Ramos (cell line): Measurements from ENCODE around the gene MAGOH.
"Not testable (repeated sequence)": the region's sequence is repeated elsewhere in the genome, so short reads cannot be mapped to it uniquely, and the experiment has no call there.

ENCODE experiments used
- in situ Hi-C: fragments of 300-500 bp; cut with MboI; formaldehyde crosslinking; loops from one replicate; pipeline ENCODE4 v1.14.3; 2022; ENCODE audit warnings: low sequenced_read_pairs; ENCODE audit not compliant: unreplicated experiment

MAGOH gene

DNA sequence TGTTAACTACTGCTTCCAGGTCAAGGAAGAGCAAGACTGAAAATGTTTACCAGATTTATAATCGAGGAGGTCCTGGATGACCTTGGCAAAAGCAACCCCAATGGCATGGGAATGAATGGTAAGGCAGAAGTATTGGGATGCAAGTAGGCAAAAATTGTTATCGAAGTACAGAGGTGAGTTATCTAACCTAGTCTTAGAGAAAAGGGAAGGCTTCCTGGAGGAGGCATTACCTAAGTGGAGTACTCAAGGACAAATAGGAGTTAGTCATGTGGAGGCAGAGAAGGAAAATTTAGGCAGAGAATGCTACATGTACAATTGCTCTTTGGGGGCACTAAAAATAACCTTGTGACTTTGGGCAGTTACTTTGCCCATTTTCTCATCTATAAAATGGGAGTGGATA is 3.5 kb upstream of the MAGOH start:
- in situ Hi-C loops = no loop called here

DNA sequence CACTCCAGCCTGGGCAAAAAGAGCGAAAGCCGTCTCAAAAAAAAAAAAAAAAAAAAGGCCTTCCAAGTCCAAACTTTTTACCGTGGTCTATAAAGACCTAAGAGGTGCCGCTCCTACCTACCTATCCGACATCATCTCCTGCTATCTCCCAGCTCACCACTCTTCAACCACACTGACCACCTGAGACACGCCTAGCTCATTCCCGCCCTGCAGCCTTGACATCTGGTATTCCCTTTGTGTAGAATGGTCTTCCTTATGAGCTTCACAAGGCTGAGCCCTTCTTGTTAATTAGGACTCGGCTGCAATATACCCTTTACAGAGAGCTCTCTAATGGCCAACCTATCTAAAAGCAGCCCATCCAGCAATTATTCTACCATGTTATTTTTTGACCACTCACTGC is 680 bp downstream of the MAGOH start:
- in situ Hi-C loops = no loop called here

DNA sequence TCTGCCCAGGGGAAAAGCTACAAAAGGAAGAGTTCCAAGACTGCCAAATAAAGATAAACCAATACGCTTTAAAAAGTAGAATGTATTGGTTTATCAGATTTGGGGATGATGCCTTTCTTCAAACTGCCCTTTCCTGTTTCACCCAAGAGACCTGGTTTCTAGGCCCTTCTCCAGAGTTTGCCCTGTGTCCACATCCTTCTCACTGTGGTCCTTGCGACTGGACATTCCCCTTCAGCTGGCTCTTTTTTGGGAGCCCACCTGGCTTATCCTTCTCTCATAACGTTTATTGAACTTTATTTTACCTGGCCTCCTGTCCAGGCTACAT is 17.4 kb downstream of the MAGOH start:
- in situ Hi-C loops = no loop called here

DNA sequence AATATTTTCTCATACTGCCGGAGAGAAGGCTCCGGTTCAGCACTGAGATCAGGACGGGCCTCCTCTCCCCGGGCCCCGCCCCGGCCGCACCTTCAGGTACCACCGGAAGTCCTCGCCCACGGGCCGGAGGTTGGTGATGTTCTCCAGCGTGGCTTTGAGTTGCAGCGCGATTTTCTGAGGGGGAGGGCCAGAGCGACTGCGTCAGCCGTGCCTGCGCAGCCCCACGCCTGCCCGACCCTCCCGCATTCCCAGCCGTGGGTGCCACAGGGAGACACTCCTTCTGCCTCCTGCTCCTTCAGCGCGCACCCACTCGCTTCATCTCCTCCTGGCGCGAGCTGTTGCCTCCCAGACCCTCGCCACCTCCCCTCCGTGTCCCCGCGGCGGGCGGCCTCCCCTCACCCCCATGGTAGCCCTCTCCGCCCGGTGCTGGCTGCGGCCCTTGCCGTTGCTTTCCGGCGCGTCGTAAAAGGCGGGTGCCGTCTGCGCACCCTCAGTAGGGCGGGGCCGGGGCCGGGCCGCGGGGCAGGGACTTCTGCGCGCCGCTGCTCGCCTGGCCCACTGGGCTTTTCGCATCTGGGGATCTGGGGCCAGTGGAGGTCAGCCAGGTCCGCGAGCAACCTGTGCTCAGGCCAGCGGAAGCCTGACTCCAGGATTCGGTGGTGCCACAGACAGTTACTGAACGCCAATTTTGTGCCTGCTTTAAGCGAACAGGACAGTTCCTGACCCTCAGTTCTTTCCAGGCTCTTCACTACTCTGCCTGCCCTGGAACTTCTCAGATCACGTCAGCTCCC is 18.0 kb downstream of the MAGOH start, which contains the start of gene CZIB:
Gene CZIB (minus strand): TSS at position 464 of the 791 bp plus-strand sequence. CDS start 59 bp downstream, at position 405.
- in situ Hi-C loops = no loop called here

DNA sequence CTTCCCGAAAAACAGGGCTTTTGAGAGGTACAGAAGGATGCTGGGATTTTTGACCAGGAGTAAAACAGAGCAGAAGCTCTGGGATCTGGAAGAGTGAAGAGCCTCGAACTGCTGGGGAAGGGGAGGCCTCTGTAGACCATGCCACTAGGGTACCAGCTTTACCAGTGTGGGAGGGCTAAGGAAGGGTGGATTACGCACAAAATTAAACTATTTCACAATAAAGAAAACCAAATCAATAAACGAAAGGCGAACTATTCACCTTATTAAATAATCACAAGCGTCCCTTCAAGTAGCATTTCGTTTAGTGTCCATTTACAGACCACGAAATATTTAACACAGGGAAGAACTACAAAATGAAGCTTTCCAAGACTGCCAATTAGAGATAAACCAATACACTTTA is 18.6 kb downstream of the MAGOH start:
- in situ Hi-C loops = no loop called here

DNA sequence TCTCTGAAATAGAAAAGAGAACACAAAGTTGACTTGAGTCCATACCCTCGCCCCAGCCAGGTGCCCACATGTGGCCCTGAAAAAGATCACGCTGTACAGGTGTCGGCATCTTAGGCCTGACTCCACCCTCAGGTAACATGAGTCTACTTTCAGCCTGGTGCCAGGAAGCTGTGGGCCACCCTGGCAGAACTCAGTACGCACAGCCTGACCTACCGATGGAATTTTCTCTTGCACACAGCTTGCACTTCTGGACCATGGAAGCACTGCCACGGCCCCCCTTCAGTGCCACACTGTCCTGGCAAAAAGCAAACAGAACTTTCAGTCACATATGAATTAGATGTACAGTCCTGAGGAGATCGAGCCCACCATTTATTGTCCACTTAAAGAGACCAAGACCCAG is 20.1 kb downstream of the MAGOH start:
- in situ Hi-C loops = no loop called here

DNA sequence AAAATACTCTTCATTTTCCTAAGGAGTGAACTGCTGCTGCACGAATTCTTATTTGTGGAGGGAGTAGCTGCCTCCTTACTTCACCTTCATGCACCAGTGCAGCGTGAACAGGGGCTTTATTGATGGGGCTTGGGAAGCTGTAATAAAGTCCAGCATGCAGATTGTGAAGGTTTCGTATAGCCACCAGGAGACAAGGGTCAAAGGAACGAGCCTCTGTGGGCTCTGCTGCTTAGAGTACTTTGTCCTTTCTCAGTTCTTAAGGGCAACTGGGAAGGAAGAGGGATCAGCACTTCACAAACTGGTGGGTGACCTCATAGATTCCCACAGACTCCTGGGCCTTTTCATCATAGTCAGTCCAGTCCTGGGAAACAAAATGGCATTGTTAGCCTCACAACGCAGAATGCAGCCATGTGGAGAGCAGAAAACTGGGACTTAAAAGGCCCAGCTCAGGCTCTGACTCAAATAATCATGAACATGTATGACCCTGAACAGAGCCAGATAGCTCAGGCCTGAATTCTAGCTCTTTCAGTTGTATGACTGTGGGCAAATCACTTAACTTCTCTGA is 23.9 kb downstream of the MAGOH start:
- in situ Hi-C loops = no loop called here

DNA sequence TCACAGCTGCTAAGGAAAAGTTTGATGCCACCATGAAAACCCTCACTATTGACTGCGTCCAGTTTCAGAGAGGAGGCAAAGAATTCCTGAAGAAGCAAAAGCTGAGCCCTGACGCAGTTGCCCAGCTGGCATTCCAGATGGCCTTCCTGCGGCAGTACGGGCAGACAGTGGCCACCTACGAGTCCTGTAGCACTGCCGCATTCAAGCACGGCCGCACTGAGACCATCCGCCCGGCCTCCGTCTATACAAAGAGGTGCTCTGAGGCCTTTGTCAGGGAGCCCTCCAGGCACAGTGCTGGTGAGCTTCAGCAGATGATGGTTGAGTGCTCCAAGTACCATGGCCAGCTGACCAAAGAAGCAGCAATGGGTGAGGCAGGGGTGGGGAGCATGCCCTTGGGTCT is 27.4 kb downstream of the MAGOH start:
- in situ Hi-C loops = no loop called here

DNA sequence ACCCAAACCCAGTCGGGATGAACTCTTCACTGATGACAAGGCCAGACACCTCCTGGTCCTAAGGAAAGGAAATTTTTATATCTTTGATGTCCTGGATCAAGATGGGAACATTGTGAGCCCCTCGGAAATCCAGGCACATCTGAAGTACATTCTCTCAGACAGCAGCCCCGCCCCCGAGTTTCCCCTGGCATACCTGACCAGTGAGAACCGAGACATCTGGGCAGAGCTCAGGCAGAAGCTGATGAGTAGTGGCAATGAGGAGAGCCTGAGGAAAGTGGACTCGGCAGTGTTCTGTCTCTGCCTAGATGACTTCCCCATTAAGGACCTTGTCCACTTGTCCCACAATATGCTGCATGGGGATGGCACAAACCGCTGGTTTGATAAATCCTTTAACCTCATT is 28.0 kb downstream of the MAGOH start:
- in situ Hi-C loops = no loop called here

DNA sequence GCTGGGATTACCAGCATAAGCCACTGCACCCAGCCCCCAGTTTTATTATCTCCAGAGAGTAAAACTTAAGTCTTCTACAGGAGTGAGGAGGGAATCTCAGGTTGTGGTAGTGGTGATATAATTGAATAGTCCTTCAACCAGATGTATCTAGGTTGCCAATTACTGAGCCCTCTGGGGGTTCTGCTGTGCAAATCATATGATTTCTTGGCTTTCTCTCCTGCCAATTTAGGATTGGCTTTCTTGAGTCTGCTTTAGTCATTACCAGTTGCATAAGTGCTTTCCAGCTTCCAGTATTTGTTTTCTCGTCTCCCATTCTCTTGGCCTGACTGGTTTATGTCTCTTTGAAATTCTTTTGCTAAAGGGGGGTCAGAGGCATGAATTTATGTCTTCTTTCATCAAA is 30.6 kb downstream of the MAGOH start:
- in situ Hi-C loops = no loop called here

DNA sequence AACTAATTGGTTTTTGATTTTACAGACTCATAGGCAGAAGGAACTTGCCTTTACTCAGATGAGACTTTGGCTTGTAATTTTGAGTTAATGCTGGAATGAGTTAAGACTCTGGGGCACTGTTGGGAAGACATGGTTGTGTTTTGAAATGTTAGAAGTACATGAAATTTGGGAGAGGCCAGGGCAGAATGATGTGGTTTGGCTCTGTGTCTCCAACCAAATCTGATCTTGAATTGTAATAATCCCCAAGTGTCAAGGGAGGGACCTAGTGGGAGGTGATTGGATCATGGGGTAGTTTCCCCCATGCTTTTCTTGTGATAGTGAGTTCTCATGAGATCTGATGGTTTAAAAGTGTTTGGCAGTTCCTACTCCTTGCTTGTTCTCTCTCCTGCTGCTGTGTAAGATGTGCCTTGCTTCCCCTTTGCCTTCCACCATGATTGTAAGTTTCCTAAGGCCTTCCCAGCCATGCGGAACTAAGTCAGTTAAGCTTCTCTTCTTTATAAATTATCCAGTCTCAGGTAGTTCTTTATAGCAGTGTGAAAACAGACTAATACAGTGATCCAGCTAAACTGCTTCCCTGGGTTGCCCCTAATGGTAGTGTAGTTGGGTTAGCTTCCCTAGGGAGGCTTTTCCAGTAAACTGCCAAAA is 31.5 kb downstream of the MAGOH start:
- in situ Hi-C loops = no loop called here

DNA sequence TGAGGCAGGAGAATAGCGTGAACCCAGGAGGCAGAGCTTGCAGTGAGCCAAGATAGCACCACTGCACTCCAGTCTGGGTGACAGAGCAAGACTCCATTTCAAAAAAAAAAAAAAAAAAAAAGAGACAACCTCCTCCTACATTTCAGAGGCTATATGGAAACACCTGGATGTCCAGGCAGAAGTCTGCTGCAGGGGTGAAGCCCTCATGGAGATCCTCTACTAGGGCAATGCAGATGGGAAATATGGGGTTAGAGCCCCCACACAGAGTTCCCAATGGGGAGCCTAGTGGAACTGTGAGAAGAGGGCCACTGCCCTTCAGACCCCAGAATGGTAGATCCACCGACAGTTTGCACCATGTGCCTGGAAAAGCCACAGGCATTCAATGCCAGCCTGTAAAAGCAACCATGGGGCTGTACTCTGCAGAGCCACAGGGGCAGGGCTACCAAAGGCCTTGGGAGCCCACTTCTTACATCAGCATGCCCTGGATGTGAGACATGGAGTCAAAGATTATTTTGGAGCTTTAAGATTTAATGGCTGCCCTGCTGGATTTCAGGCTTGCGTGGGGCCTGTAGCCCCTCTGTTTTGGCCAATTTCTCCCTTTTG is 32.1 kb downstream of the MAGOH start:
- in situ Hi-C loops = not testable (repeated sequence)

DNA sequence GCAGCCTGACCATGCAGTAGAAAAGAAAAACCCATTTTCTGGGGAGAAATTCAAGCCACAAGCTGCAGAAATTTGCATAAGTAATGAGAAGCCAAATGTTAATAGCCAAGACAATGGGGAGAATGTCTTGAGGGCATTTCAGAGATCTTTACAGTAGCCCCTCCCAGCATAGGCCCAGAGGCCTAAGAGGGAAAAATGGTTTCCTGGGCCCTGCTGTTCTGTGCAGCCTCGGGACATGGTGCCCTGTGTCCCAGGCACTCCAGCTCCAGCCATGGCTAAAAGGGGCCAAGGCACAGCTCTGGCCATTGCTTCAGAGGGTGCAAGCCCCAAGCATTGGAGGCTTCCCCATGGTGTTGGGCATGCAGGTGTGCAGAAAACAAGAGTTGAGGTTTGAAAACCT is 32.8 kb downstream of the MAGOH start:
- in situ Hi-C loops = not testable (repeated sequence)

DNA sequence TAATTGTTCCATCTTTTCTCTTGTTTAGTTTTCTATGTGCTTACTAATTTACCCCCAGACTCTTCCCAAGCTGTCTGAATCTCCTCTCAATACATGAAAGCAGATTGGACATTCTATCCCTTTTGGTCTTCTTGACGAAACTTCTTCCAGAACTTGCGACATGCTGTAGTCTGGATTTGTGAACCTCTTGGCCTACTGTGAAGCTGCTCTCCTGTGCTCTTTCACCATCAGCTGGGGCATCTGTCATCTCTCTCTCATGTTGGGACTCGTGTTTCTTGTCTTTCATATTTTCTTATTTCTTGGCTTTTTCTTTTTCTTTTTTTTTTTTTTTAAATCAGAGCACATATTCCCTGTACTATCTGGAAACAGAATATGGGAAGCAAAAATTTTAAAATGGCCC is 34.9 kb downstream of the MAGOH start:
- in situ Hi-C loops = no loop called here

DNA sequence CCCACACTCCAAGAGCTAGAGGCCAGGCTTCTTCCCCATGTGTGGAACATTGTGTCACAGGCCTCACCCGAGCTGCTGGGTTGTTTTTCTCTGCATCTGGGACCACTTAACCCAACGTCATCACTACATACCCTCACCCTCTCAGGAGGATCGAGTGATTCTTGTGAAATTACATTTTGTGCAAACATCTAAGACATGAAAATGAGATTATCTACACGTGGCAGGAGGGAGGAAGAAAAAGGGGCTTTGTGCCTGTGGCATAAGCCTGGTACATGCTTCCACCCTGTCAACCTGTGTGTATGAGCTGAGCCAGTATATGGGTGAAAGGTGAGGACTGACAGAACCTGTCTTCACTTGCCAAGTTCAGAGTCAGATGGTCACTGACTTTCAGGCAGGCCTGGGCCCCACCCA is 40.1 kb downstream of the MAGOH start:
- in situ Hi-C loops = loop anchor here (25.0 kb wide), 1 partner anchor 486 kb away; no protein-coding TSS in a partner anchor

DNA sequence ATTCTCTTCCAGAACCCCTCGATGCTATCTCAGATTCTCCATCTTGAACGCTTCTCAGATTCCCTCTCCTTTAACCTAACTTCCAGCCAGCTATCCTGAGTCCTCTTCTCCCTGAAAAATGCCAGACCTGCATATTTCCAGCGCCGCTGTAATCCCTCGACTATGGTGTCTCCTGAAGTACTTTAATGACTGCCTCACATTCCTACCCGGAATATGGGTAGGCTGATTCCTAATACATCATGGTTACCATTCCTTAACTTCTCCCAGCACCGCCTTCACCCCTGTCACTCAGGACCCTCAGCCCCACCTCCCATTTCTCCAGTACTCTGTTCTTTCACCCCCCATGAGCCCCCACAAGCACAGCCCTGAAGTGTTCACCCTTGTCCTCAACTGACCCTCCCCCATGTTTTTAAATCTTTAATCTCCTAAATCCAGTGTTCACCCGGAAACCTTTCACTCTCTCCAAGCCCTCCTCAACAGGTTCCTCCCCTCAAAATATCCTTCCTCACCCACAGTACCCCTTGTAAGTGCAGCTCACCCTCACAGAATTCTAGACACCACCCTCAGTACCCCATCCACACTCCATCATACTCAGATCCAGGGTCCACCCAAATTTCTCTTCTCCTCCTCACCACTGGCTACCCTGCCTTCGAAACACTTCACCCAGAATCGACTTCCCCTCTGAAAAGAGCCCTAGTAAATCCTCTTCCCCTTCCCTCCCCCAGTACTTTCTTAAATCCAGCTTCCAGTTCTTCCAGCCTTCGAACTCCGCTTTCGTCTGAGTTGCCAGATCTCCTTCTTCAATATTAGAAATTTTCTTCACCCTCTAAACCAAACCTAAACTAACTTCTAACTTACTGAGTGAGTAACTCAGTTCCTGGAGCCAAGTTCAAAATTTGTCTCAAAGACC is 40.8 kb downstream of the MAGOH start:
- in situ Hi-C loops = loop anchor here (25.0 kb wide), 1 partner anchor 485 kb away; no protein-coding TSS in a partner anchor

DNA sequence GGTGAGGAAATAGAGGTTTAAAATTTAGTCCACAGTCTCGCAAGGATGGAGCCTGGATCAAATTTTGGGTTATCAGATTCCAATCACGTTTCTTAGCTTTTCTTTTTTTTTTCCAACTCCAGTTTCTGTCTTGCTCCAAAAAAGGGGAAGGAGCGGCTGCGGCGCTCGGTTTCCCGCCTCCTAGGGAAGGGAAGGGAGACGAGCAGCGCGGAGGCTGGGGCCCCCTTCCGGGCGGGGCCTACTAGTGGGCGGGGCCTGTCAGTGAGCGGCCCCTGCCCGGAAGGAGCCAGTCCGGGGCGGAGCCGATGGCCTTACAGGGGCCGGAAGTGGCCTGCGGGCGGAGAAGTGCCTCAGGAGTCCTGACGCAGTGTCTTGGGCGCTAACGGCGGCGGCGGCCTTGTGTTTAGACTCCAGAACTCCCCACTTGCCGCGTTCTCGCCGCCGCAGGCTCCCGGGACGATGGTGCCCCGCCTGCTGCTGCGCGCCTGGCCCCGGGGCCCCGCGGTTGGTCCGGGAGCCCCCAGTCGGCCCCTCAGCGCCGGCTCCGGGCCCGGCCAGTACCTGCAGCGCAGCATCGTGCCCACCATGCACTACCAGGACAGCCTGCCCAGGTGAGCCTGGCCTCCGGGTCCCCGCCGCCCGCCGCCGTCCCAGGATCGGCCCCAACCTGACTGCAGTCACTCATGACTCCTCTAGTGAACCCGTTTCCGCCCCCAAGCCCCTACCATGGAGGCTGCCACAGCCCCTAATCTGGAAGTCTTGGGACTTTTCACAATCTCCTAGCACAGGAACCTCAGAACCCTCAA is 41.6 kb downstream of the MAGOH start, which contains the start of gene CPT2:
Gene CPT2 (plus strand): TSS at position 340 of the 806 bp plus-strand sequence. CDS start 120 bp downstream, at position 460.
- in situ Hi-C loops = loop anchor here (25.0 kb wide), 1 partner anchor 484 kb away; no protein-coding TSS in a partner anchor

DNA sequence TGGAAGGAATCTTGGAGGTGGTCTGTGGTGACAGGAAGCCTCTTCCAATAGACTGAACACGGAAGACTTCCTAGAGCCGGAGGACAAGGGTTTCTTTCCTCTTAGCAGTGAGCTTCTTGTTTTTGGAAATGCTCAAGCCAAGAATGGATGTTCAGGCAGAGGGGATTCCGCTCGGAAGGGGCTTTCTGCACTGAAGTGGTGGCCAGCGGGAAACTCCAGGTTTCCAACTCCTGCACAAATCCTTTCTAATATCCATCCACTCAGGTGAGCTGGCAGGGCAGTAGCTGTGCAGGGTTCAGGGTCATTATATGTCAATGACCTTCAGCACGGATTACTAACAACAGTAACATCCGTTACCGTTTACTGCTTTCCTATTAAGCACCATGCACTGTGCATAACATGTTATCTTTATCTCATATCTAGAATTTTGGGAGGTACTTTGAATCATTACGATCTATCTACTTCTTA is 42.3 kb downstream of the MAGOH start:
- in situ Hi-C loops = loop anchor here (25.0 kb wide), 1 partner anchor 484 kb away; no protein-coding TSS in a partner anchor
